ENCODE results near the gene BTNL9.
"Not testable (repeated sequence)": the region's sequence is repeated elsewhere in the genome, so short reads cannot be mapped to it uniquely, and the experiment has no call there.

DNA sequence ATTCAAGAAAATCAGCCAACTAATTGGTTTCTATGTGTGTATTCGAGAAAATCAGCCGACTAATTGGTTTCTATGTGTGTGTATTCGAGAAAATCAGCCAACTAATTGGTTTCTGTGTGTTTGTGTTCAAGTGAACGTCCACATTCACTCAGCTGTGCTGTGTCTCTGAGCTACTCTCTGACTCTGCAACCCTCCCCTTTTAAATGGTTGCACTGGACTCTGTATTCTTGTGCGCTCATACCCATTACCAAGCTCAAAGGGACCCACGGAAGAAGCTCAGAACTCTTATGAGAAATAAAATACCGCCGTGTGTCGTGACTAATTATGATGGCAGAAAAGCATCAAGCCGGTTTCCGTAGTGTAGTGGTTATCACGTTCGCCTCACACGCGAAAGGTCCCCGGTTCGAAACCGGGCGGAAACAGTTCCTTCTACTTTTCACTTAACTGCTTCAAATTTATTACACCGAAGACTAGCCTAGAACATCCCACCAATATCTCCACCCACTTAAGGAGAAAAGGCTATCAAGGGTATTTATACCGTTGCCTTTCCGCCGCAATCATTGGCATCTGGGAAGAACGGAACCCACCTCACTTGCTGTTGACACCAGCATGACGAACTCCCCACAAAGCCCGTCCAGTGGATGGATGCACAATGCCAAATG, 56.8 kb downstream of the BTNL9 start:
- TF ChIP-seq, protein P1, sequence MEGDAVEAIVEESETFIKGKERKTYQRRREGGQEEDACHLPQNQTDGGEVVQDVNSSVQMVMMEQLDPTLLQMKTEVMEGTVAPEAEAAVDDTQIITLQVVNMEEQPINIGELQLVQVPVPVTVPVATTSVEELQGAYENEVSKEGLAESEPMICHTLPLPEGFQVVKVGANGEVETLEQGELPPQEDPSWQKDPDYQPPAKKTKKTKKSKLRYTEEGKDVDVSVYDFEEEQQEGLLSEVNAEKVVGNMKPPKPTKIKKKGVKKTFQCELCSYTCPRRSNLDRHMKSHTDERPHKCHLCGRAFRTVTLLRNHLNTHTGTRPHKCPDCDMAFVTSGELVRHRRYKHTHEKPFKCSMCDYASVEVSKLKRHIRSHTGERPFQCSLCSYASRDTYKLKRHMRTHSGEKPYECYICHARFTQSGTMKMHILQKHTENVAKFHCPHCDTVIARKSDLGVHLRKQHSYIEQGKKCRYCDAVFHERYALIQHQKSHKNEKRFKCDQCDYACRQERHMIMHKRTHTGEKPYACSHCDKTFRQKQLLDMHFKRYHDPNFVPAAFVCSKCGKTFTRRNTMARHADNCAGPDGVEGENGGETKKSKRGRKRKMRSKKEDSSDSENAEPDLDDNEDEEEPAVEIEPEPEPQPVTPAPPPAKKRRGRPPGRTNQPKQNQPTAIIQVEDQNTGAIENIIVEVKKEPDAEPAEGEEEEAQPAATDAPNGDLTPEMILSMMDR (IDR thresholded peaks at IDR 0.05; ENCODE audit: low read depth, low read length) = not testable (repeated sequence)
- not testable (repeated sequence) for TF ChIP-seq POLR2A (IDR thresholded peaks at IDR 0.05; ENCODE audit: extremely low read depth, insufficient read length)

Measured in NB4 (cell line).